ENCODE measurements around the gene GRSF1. TPM values are rescaled to one million over a fixed set of nuclear protein-coding genes. Genes with fewer than 3 reads are reported as not detected.

Gene GRSF1
- total RNA-seq, 1 donor from 2014 or later, result 82.5 TPM

DNA sequence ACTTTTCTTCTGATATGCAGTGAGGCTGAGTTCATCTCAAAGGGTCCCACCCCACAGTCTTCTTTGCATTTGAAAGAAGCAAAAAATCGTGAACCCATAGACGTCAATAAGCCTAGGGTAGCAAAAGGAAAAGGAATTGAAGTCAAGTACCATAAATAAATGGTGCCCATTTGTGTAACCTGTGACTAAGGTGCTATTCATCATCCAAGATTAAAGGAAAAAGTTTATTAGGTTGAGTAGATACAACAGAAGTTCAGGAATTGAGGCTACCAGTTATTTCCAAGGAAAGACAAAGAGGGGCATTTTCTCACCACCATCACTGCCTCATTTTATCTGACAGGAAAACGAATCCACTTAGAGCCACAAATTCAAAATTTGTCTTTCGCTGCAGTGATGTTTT, 18.8 kb upstream of the GRSF1 start:
- no peak for DNase-seq (ENCODE audit: extremely low spot score, unreplicated experiment)
- Mint-ChIP-seq H3K27ac (ENCODE audit: unreplicated experiment) (no peak overlapping the region), H3K27me3 (ENCODE audit: unreplicated experiment) (peaks cover 2% of the 10 kb centered on the region), H3K4me1 (ENCODE audit: unreplicated experiment) (no peaks in the 10 kb centered on the region), H3K9me3 (ENCODE audit: unreplicated experiment) (no peaks in the 10 kb centered on the region), H3K36me3 (ENCODE audit: unreplicated experiment) (no peaks in the 10 kb centered on the region), H3K4me3 (ENCODE audit: unreplicated experiment) (no peak overlapping the region)
- TF ChIP-seq CTCF (IDR thresholded peaks at IDR 0.05), result no peak

GRCh38 chr4:70855464-70855863, 15.8 kb upstream of the GRSF1 start:
- Mint-ChIP-seq H3K27me3 (ENCODE audit: unreplicated experiment) (peaks cover 2% of the 10 kb centered on the region), H3K27ac (ENCODE audit: unreplicated experiment) (no peak overlapping the region), H3K4me3 (ENCODE audit: unreplicated experiment) (no peak overlapping the region), H3K9me3 (ENCODE audit: unreplicated experiment) (no peaks in the 10 kb centered on the region), H3K4me1 (ENCODE audit: unreplicated experiment) (no peaks in the 10 kb centered on the region), H3K36me3 (ENCODE audit: unreplicated experiment) (no peaks in the 10 kb centered on the region)
- no peak for TF ChIP-seq CTCF (IDR thresholded peaks at IDR 0.05)
- DNase-seq (ENCODE audit: extremely low spot score, unreplicated experiment), result no peak

DNA sequence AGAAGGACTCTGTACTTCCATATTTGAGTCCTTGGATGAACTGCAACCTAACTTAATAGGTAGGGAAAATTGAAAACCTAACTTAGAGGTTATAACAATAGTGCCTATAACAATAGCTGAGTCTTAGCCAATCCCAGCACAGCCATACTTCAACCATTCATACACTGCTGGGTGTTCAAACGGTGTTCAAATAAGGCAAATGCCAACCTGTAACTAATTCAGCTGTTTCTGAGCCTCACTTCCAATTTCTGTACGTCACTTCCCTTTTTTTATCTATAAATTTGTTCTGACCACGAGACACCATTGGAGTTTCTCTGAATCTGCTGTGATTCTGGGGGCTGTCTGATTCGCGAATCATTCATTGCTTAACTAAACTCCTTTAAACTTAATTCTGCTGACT, 9.6 kb upstream of the GRSF1 start:
- Mint-ChIP-seq H3K9me3 (ENCODE audit: unreplicated experiment) (no peaks in the 10 kb centered on the region), H3K36me3 (ENCODE audit: unreplicated experiment) (no peaks in the 10 kb centered on the region), H3K27me3 (ENCODE audit: unreplicated experiment) (no peaks in the 10 kb centered on the region), H3K4me3 (ENCODE audit: unreplicated experiment) (no peak overlapping the region), H3K4me1 (ENCODE audit: unreplicated experiment) (no peaks in the 10 kb centered on the region), H3K27ac (ENCODE audit: unreplicated experiment) (no peak overlapping the region)
- no peak for TF ChIP-seq CTCF (IDR thresholded peaks at IDR 0.05)
- DNase-seq (ENCODE audit: extremely low spot score, unreplicated experiment), result no peak

- H3K36me3 Mint-ChIP-seq (ENCODE audit: unreplicated experiment), result no peaks in the 10 kb centered on the region
- no peaks in the 10 kb centered on the region for H3K27me3 Mint-ChIP-seq (ENCODE audit: unreplicated experiment)
- TF ChIP-seq CTCF (IDR thresholded peaks at IDR 0.05), result no peak
- no peaks in the 10 kb centered on the region for H3K4me1 Mint-ChIP-seq (ENCODE audit: unreplicated experiment)
- H3K27ac Mint-ChIP-seq (ENCODE audit: unreplicated experiment), result no peak overlapping the region
- no peak overlapping the region for H3K4me3 Mint-ChIP-seq (ENCODE audit: unreplicated experiment)
- DNase-seq (ENCODE audit: extremely low spot score, unreplicated experiment), result no peak
- H3K9me3 Mint-ChIP-seq (ENCODE audit: unreplicated experiment), result no peaks in the 10 kb centered on the region
These were observed 4.5 kb upstream of the GRSF1 start for GRCh38 chr4:70844180-70844579.

- H3K27ac Mint-ChIP-seq (ENCODE audit: unreplicated experiment), result no peak overlapping the region
- peaks cover 3% of the 10 kb centered on the region for H3K4me1 Mint-ChIP-seq (ENCODE audit: unreplicated experiment)
- H3K4me3 Mint-ChIP-seq (ENCODE audit: unreplicated experiment), result no peak overlapping the region
- no peak for TF ChIP-seq CTCF (IDR thresholded peaks at IDR 0.05)
- no peaks in the 10 kb centered on the region for H3K36me3 Mint-ChIP-seq (ENCODE audit: unreplicated experiment)
- DNase-seq (ENCODE audit: extremely low spot score, unreplicated experiment), result no peak
- H3K9me3 Mint-ChIP-seq (ENCODE audit: unreplicated experiment), result no peaks in the 10 kb centered on the region
- no peaks in the 10 kb centered on the region for H3K27me3 Mint-ChIP-seq (ENCODE audit: unreplicated experiment)
These were observed 3.2 kb upstream of the GRSF1 start for GRCh38 chr4:70842761-70843435.
